Fibroblast of lung (primary cell): Measurements from ENCODE around the gene FAM120C.

ENCODE experiments used
- EZH2 ChIP-seq: IDR thresholded peaks from 2 replicates; pipeline ENCODE4 v1.5.1; 2012; ENCODE audit warnings: low read length, control low read depth, mild to moderate bottlenecking; ENCODE audit errors: missing control alignments
- TF ChIP-seq, protein P1 (sequence below), 2 donors: IDR thresholded peaks in 1 of 2; conservative IDR thresholded peaks in 1 of 2; 1 replicate in 1 of 2; 2 replicates in 1 of 2; pipeline ENCODE4 v1.5.1; 2011 to 2012; ENCODE audit warnings: low read length in 2 of 2, control low read depth in 1 of 2, inconsistent platforms in 1 of 2, low read depth in 1 of 2, mild to moderate bottlenecking in 1 of 2

GRCh38 chrX:54089191-54089590 is 93.9 kb downstream of the FAM120C start:
- no peak for TF ChIP-seq EZH2
- TF ChIP-seq, protein P1, sequence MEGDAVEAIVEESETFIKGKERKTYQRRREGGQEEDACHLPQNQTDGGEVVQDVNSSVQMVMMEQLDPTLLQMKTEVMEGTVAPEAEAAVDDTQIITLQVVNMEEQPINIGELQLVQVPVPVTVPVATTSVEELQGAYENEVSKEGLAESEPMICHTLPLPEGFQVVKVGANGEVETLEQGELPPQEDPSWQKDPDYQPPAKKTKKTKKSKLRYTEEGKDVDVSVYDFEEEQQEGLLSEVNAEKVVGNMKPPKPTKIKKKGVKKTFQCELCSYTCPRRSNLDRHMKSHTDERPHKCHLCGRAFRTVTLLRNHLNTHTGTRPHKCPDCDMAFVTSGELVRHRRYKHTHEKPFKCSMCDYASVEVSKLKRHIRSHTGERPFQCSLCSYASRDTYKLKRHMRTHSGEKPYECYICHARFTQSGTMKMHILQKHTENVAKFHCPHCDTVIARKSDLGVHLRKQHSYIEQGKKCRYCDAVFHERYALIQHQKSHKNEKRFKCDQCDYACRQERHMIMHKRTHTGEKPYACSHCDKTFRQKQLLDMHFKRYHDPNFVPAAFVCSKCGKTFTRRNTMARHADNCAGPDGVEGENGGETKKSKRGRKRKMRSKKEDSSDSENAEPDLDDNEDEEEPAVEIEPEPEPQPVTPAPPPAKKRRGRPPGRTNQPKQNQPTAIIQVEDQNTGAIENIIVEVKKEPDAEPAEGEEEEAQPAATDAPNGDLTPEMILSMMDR (conservative IDR thresholded peaks at IDR 0.05 in 1 of 2, IDR thresholded peaks at IDR 0.05 in 1 of 2; ENCODE audit: low read depth in 1 of 2, low read length in 2 of 2): no peak
